A549 (cell line): ENCODE data around the gene CHPF2.

Experiments
- BHLHE40 ChIP-seq: IDR thresholded peaks from 2 replicates; pipeline ENCODE4 v1.6.1; 2012; ENCODE audit warnings: low read depth, low read length, inconsistent platforms
- KDM5A ChIP-seq: fragments of 200-600 bp; sonication (generic); IDR thresholded peaks from 2 replicates; pipeline ENCODE4 v1.6.1; 2016; ENCODE audit warnings: antibody characterized with exemption, mild to moderate bottlenecking
- MAFK ChIP-seq: fragments of 450-650 bp; IDR thresholded peaks from 2 replicates; pipeline ENCODE4 v1.6.1; 2014; ENCODE audit not compliant: partially characterized antibody
- MAZ ChIP-seq: fragments of 150-350 bp; IDR thresholded peaks from 2 replicates; pipeline ENCODE4 v1.6.1; 2014; ENCODE audit warnings: antibody characterized with exemption, low read depth, low read length, borderline replicate concordance
- POLR2A ChIP-seq: IDR thresholded peaks from 2 replicates; pipeline ENCODE4 v1.6.1; 2012; ENCODE audit warnings: mild to moderate bottlenecking, low read length
- RAD21 ChIP-seq, 2 experiments: fragments of >200 bp in 1 of 2; sonication (Bioruptor Twin) in 1 of 2; formaldehyde crosslinking in 1 of 2; IDR thresholded peaks in 1 of 2; conservative IDR thresholded peaks in 1 of 2; 2 replicates in 1 of 2; 3 replicates in 1 of 2; pipeline ENCODE4 v1.6.1; 2012 to 2018; ENCODE audit warnings: inconsistent platforms in 1 of 2
- SREBF2 ChIP-seq: fragments of 450-650 bp; IDR thresholded peaks from 2 replicates; pipeline ENCODE4 v1.6.1; 2014; ENCODE audit warnings: mild to moderate bottlenecking, moderate library complexity
- TF ChIP-seq, protein P1 (sequence below): fragments of >200 bp; sonication (Bioruptor Twin); formaldehyde crosslinking; IDR thresholded peaks from 3 replicates; pipeline ENCODE4 v1.5.1; 2016
- TF ChIP-seq, protein P2 (sequence below): fragments of 450-650 bp; IDR thresholded peaks from 2 replicates; pipeline ENCODE4 v1.6.1; 2014; ENCODE audit warnings: antibody characterized with exemption

DNA sequence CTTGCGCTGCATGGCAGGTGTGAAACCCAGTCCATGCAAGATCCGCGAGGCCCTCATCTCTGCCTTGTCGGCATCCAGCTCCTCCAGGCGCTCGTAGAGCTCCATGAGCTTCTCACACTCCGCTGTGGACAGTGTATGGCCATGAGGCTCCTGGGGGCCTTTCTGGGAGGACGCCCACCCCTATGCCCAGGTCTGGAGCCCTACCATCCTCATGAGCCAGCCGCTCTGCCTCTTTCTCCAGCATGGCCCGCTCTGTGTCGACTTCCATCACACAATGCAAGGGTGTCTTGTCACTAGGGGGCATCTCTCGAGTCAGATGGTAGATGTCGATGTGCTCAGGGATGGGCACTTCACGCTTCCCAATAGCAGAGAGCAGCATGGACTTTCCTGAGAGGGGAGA, 8.6 kb upstream of the CHPF2 start:
- TF ChIP-seq RAD21 (conservative IDR thresholded peaks at IDR 0.05 in 1 of 2, IDR thresholded peaks at IDR 0.05 in 1 of 2) (no peak), MAFK (no peak), KDM5A (no peak), SREBF2 (no peak), BHLHE40 (no peak), POLR2A (no peak), MAZ (no peak)
- TF ChIP-seq, protein P1, sequence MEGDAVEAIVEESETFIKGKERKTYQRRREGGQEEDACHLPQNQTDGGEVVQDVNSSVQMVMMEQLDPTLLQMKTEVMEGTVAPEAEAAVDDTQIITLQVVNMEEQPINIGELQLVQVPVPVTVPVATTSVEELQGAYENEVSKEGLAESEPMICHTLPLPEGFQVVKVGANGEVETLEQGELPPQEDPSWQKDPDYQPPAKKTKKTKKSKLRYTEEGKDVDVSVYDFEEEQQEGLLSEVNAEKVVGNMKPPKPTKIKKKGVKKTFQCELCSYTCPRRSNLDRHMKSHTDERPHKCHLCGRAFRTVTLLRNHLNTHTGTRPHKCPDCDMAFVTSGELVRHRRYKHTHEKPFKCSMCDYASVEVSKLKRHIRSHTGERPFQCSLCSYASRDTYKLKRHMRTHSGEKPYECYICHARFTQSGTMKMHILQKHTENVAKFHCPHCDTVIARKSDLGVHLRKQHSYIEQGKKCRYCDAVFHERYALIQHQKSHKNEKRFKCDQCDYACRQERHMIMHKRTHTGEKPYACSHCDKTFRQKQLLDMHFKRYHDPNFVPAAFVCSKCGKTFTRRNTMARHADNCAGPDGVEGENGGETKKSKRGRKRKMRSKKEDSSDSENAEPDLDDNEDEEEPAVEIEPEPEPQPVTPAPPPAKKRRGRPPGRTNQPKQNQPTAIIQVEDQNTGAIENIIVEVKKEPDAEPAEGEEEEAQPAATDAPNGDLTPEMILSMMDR: no peak
- TF ChIP-seq, protein P2, sequence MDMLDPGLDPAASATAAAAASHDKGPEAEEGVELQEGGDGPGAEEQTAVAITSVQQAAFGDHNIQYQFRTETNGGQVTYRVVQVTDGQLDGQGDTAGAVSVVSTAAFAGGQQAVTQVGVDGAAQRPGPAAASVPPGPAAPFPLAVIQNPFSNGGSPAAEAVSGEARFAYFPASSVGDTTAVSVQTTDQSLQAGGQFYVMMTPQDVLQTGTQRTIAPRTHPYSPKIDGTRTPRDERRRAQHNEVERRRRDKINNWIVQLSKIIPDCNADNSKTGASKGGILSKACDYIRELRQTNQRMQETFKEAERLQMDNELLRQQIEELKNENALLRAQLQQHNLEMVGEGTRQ: no peak
